ENCODE data around the gene FXYD5. TPM values are rescaled to one million over a fixed set of nuclear protein-coding genes. Genes with fewer than 3 reads are reported as not detected.

Gene FXYD5
- total and polyA plus RNA-seq, 12 donors: 13.9 to 67.4 (median 19.3) TPM

- ATAC-seq (no peak), DNase-seq (no peak)
- Histone ChIP-seq H3K4me1 (peaks cover 5 to 46% (median 25%) of the 10 kb centered on the region in 9 donors), H3K4me3 (no peak overlapping the region), H3K27ac (peak overlapping the region in 3 of 10 donors; percentile 12 to 44 (median 25)), H3K36me3 (no peaks in the 10 kb centered on the region), H3K9me3 (no peaks in the 10 kb centered on the region), H3K27me3 (no peaks in the 10 kb centered on the region)
- 75 to 78% methylated on average over 7 of the region's 7 CpGs for WGBS, 2 donors
- no peak for TF ChIP-seq CTCF (IDR thresholded peaks at IDR 0.05)
- intact Hi-C loops (cut with DNase I): no loop called here
Measured at GRCh38 chr19:35120898-35121297, 33.6 kb upstream of the FXYD5 start.

- Histone ChIP-seq H3K36me3 (no peaks in the 10 kb centered on the region), H3K27me3 (no peaks in the 10 kb centered on the region), H3K27ac (peak overlapping the region; percentile 61 to 96 (median 90)), H3K4me1 (peaks cover 5 to 46% (median 32%) of the 10 kb centered on the region in 9 donors), H3K9me3 (no peaks in the 10 kb centered on the region), H3K4me3 (peak overlapping the region in 1 of 10 donors; percentile 63)
- intact Hi-C loops (cut with DNase I): no loop called here
- no peak for ATAC-seq
- WGBS, 2 donors: 81 to 86% methylated on average over 19 of the region's 19 CpGs
- DNase-seq: no peak
- TF ChIP-seq CTCF (IDR thresholded peaks at IDR 0.05): no peak
Measured at GRCh38 chr19:35122687-35123551, 31.6 kb upstream of the FXYD5 start.

GRCh38 chr19:35123573-35123972 is 31.0 kb upstream of the FXYD5 start:
- H3K9me3 ChIP-seq: no peaks in the 10 kb centered on the region
- intact Hi-C loops (cut with DNase I): no loop called here
- peaks cover 5 to 46% (median 32%) of the 10 kb centered on the region in 9 donors for H3K4me1 ChIP-seq
- H3K4me3 ChIP-seq: peak overlapping the region in 8 of 10 donors; percentile 37 to 75 (median 62)
- ATAC-seq: peak in 7 of 8 donors; percentile 4 to 38 (median 21)
- DNase-seq: no peak
- no peaks in the 10 kb centered on the region for H3K27me3 ChIP-seq
- no peaks in the 10 kb centered on the region for H3K36me3 ChIP-seq
- H3K27ac ChIP-seq: peak overlapping the region; percentile 61 to 96 (median 90)
- TF ChIP-seq CTCF (IDR thresholded peaks at IDR 0.05): no peak
- 70 to 78% methylated on average over 5 of the region's 5 CpGs for WGBS, 2 donors

GRCh38 chr19:35124098-35125060 is 30.2 kb upstream of the FXYD5 start:
- intact Hi-C loops (cut with DNase I): loop anchor here in 1 of 10 donors (2.0 kb wide), 1 partner anchor 14 kb away; the partner anchor contains the start of gene FXYD1
- Histone ChIP-seq H3K27me3 (no peaks in the 10 kb centered on the region), H3K9me3 (no peaks in the 10 kb centered on the region), H3K36me3 (no peaks in the 10 kb centered on the region), H3K27ac (peak overlapping the region; percentile 61 to 96 (median 90)), H3K4me1 (peaks cover 5 to 46% (median 32%) of the 10 kb centered on the region in 9 donors), H3K4me3 (peak overlapping the region; percentile 29 to 75 (median 62))
- WGBS, 2 donors: 7 to 9% methylated on average over 42 of the region's 42 CpGs
- DNase-seq (peak; percentile 95 to 96), ATAC-seq (peak; percentile 88 to 98 (median 95))
- TF ChIP-seq CTCF (IDR thresholded peaks at IDR 0.05): no peak
